22Rv1 (cell line): Measurements from ENCODE around the gene TAS2R5.
"Not testable (repeated sequence)": the region's sequence is repeated elsewhere in the genome, so short reads cannot be mapped to it uniquely, and the experiment has no call there.

Experiments
- CTCF ChIP-seq: fragments of 450-650 bp; IDR thresholded peaks from 2 replicates; pipeline ENCODE4 v1.5.1; 2017; ENCODE audit warnings: mild to moderate bottlenecking
- ZFX ChIP-seq: fragments of 450-650 bp; IDR thresholded peaks from 2 replicates; pipeline ENCODE4 v1.6.1; 2017; ENCODE audit warnings: antibody characterized with exemption, borderline replicate concordance

DNA sequence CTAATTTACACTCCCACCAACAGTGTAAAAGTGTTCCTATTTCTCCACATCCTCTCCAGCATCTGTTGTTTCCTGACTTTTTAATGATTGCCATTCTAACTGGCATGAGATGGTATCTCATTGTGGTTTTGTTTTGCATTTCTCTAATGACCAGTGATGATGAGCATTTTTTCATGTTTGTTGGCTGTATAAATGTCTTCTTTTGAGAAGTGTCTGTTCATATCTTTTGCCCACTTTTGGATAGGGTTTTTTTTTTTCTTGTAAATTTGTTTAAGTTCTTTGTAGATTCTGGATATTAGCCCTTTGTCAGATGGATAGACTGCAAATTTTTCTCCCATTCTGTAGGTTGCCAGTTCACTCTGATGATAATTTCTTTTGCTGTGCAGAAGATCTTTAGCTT, 32.4 kb downstream of the TAS2R5 start:
- TF ChIP-seq CTCF, ZFX: not testable (repeated sequence)
